HEK293T (cell line): ENCODE measurements around the gene POLR2J2.
"Not testable (repeated sequence)": the region's sequence is repeated elsewhere in the genome, so short reads cannot be mapped to it uniquely, and the experiment has no call there.

Experiments
- ARNT ChIP-seq: fragments of 450-650 bp; IDR thresholded peaks from 2 replicates; pipeline ENCODE4 v1.6.1; 2017; ENCODE audit warnings: mild to moderate bottlenecking
- CTBP1 ChIP-seq: fragments of 450-650 bp; IDR thresholded peaks from 2 replicates; pipeline ENCODE4 v1.6.1; 2016; ENCODE audit warnings: borderline replicate concordance
- FOXA1 ChIP-seq: fragments of 450-650 bp; IDR thresholded peaks from 2 replicates; pipeline ENCODE4 v1.6.1; 2016; ENCODE audit warnings: mild to moderate bottlenecking
- FOXM1 ChIP-seq: fragments of 450-650 bp; IDR thresholded peaks from 2 replicates; pipeline ENCODE4 v1.6.1; 2017; ENCODE audit warnings: mild to moderate bottlenecking, borderline replicate concordance
- HDGF ChIP-seq: fragments of 450-650 bp; IDR thresholded peaks from 2 replicates; pipeline ENCODE4 v1.6.1; 2017; ENCODE audit warnings: antibody characterized with exemption, borderline replicate concordance
- SUZ12 ChIP-seq: fragments of 450-650 bp; IDR thresholded peaks from 2 replicates; pipeline ENCODE4 v1.6.1; 2016; ENCODE audit warnings: mild to moderate bottlenecking
- TARDBP ChIP-seq: fragments of 450-650 bp; IDR thresholded peaks from 2 replicates; pipeline ENCODE4 v1.6.1; 2016
- TF ChIP-seq, protein P1 (sequence below): fragments of 450-650 bp; IDR thresholded peaks from 2 replicates; pipeline ENCODE4 v1.6.1; 2016

DNA sequence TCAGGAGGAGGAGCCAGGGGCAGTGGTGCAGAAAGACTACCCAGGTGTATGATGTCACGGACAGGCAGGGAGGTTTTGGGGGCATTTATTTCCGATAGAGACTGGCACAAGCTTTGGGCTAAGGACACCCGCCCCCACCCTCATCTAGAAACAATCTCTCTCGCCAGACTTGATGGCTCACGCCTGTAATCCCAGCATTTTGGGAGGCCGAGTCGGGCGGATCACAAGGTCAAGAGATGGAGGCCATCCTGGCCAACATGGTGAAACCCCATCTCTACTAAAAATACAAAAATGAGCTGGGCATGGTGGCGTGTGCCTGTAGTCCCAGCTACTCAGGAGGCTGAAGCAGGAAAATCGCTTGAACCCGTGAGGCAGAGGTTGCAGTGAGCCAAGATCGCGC lies 34.5 kb downstream of the POLR2J2 start:
- TF ChIP-seq SUZ12, TARDBP, FOXM1, FOXA1, ARNT, HDGF, CTBP1: not testable (repeated sequence)
- TF ChIP-seq, protein P1, sequence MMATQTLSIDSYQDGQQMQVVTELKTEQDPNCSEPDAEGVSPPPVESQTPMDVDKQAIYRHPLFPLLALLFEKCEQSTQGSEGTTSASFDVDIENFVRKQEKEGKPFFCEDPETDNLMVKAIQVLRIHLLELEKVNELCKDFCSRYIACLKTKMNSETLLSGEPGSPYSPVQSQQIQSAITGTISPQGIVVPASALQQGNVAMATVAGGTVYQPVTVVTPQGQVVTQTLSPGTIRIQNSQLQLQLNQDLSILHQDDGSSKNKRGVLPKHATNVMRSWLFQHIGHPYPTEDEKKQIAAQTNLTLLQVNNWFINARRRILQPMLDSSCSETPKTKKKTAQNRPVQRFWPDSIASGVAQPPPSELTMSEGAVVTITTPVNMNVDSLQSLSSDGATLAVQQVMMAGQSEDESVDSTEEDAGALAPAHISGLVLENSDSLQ, result not testable (repeated sequence)
